GM21367 (cell line): ENCODE results near the gene NFIB.

Experiments
- ATAC-seq: cut with Tn5 transposase; IDR thresholded peaks from one replicate; pipeline ENCODE4 v1.9.1; 2021; ENCODE audit not compliant: unreplicated experiment

The NFIB gene

GRCh38 chr9:14084867-14085266 lies 229.1 kb downstream of the NFIB start:
- ATAC-seq = no peak

DNA sequence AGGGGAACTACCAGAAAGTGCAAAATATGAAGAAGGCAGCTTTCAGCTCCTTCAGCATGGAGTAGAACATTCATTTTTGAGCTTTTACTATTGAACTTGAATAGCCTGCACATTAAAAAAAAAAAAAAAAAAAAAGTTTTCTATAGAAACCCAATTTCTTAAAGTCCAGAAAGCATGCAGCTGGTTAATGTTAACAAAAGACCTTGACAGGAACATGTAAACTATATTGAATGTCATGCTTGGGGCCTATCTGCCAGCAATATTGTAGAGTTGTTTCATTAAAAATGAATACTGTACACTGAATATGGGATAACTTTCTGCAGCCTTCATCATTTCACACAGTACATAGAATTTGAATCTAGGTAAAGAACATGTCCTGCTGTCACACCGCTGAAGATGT lies 230.6 kb downstream of the NFIB start:
- no peak for ATAC-seq

DNA sequence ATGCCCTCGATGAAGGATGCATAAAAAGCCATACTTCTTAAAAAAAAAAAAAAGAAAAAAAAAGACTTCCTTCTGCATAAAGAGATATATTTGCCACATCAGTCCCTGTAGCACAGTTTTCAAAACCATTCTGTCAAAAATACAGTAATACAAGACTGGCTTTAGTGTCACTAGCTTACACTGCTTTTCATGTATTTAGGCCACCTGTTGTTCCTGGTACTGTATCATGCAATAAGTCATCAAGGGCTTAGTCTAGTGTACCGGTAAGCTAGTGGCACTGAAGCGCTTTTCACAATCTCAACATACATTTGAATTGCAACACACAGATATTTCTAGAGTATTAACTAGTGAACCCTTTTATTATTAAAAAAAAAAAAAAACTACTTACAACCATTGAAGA lies 231.2 kb downstream of the NFIB start:
- ATAC-seq = no peak

GRCh38 chr9:14081745-14082144 lies 232.2 kb downstream of the NFIB start:
- no peak for ATAC-seq

GRCh38 chr9:14080959-14081542 lies 232.9 kb downstream of the NFIB start:
- ATAC-seq = no peak

GRCh38 chr9:14079440-14079839 lies 234.5 kb downstream of the NFIB start:
- no peak for ATAC-seq

DNA sequence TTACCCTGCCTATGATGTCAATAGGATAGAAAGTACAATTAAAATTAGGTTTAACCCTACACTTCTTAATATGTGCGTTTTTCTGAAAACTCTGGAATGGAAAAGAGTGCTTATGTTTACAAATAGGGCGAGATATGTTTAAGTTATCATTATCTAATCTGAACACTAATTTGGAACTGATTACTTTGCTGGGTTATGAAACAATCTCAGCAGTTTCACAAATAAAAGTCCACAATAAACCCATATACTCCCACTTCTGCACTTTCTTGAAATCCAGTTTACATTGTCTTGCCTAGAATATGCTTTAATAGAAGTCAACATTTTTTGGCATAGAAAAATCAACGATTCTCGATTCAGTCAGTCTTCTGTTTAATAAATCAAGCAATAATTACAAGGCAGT lies 236.3 kb downstream of the NFIB start:
- no peak for ATAC-seq

GRCh38 chr9:14075218-14075617 lies 238.7 kb downstream of the NFIB start:
- ATAC-seq = no peak

- no peak for ATAC-seq
Measured at GRCh38 chr9:14072850-14073249, 241.1 kb downstream of the NFIB start.

- no peak for ATAC-seq
Measured at GRCh38 chr9:14071484-14071883, 242.5 kb downstream of the NFIB start.

- ATAC-seq = no peak
Measured at GRCh38 chr9:14068690-14069089, 245.3 kb downstream of the NFIB start.

- ATAC-seq = no peak
Measured at GRCh38 chr9:14066831-14067230, 247.1 kb downstream of the NFIB start.

GRCh38 chr9:14066032-14066431 lies 247.9 kb downstream of the NFIB start:
- no peak for ATAC-seq

DNA sequence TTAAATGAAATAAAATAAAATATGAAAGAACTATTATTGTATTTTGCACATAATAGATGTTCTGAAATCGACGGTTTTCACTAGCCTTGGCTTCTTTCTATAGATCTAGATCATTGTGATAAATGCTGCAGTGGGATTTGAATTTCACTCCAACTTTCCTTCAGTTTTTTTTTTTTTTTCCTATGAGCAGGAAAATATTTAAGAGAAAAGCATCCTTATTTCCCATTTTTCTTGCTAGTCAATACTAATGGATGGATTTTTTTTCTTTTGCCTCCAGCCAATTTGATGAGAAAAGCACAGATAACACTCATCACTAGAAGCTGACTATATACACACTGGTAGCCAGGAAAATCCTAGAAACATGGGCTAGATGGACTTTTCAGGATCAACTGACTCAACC lies 249.0 kb downstream of the NFIB start:
- ATAC-seq = no peak

DNA sequence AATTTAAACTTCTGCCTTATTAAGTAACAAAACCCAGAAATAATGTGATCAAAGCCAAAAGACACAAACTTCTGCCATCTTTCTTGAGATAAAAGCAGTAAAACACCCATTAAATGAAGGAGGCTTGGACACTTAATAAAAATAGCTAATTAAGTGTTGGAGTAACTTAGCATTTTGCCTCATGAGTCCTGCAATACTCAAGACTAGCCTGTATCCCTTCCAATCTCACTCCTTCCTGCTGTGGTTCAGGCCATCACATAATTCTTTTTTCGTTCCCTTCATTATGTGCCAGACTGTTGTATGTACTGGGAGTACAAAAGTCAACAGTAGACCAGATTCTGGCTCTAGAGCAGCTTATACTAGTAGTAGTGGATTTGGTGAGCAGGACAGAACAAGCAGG lies 250.2 kb downstream of the NFIB start:
- no peak for ATAC-seq

DNA sequence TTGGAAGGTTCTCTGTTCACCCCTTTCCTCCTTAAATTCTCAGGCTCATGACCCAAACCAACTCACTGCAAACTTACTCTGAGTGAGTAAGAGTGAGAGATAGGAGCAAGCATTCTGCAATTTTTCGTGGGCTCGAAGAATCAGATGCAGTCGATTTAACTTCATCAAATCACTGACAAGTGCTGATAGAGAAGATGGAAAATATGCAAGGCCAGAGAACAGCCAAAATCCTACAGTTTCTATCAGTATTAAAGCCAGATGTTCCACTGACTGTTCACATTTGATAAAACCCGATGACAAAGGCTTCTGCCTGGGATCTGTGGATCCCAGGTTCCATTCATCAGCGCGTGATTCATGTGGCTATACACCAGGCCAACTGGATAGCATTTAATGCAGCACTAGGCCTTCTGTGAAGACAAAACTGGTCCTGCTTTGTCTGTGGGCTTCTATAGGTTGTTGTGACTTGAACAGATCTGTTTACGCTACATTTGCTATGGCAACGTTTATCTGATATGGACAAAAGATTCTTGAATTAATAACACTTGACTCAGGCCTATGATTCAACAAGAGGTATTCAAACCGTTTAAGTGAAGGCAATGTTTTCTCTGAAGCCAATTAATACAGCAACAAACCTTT lies 251.2 kb downstream of the NFIB start:
- no peak for ATAC-seq

DNA sequence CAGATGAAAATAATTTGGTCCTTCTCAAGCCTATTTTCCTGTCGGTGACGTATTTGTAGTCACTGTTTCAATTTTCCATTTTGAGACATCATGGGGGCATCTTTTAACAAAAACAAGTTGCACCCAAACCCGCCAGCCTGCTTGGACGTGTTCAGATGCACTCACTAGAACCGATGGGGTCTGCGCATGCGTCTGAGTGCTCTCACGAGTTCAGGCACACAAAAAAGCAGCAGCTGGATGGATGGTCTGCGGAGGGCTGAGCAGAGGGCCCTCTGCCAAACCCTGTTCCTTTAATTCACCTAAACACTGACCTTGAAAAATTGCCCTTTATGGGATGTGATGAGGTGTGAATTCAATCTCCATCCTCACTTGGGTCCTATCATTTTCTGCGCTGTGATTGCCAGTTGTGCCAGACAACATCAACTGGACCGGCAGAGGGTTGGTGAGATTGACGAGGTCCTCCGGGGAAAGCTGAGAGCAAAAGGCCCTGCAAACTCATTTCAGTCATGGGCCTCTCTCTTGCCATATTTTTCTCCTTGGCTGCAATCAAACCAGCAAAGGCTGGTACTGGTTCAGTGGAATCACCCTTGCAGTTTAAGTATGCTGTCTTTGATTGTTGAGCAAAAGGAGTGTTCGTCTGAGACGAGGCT lies 251.9 kb downstream of the NFIB start:
- ATAC-seq = no peak

GRCh38 chr9:14058325-14058688 lies 255.6 kb downstream of the NFIB start:
- ATAC-seq = no peak

- ATAC-seq = no peak
Measured at GRCh38 chr9:14057368-14058324, 256.3 kb downstream of the NFIB start.

DNA sequence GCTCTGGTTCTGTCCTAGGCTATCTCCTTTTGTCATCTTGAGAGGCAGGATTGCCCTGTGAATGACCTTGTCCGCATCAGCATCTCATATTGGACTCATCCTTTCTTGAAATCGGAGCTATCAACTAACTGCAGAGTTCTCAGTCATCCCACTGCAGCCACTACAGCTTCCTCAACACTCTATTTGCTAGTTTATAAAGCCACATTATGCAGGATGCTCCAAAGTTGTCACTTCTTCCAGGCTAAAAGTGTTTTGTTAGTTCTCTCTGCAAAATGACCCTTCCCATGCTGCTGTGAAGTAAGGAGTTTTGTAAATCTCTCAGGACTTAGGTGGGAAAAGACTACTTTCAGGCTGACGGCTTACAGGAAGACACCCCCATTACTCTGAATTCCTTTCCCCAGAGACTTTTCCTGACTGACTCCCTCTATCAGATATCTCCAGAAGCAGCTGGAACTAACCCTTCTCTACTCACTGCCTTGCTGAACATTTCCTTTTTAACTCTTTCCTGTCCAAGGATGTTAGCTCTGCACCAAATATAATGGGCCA lies 257.6 kb downstream of the NFIB start:
- ATAC-seq = no peak

- ATAC-seq = no peak
Measured at GRCh38 chr9:14054096-14054495, 259.8 kb downstream of the NFIB start.
